ENCODE results near the gene MED1. TPM values are rescaled to one million over a fixed set of nuclear protein-coding genes. Genes with fewer than 3 reads are reported as not detected.
A peak's percentile ranks its signal among the peaks of the same experiment; 100 is the strongest.
"Not testable (repeated sequence)": the region's sequence is repeated elsewhere in the genome, so short reads cannot be mapped to it uniquely, and the experiment has no call there.

MED1 gene
- total RNA-seq, 1 experiment from 2014 or later, result 19.0 TPM

GRCh38 chr17:39400547-39401411 lies 50.3 kb downstream of the MED1 start:
- peak overlapping the region; percentile 88 for H3K4me3 ChIP-seq

DNA sequence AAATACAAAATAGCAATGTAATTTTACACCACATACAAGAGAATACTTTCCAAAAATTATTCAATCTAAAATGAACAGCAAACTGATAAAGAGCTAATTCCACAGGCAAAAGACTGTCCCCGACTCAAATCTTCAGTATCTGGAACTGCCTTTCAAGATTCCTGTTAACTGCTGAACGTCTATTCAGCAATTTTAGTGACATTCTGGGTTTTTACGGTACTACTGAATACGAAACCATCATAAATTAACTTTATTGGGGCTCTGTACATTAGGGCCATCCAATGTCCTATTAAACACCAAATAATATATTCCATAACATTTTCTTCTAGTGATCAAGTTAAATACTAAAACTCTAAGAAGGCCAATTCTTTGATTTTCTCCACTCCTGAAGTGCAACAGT lies 51.3 kb downstream of the MED1 start:
- Histone ChIP-seq H3K27me3 (no peaks in the 10 kb centered on the region), H3K9me3 (no peaks in the 10 kb centered on the region), H3K4me3 (peak overlapping the region; percentile 88)

More at GRCh38 chr17:39400547-39401411, 50.3 kb downstream of the MED1 start:
- no peaks in the 10 kb centered on the region for H3K27me3 ChIP-seq
- H3K9me3 ChIP-seq, result no peaks in the 10 kb centered on the region
- no peaks in the 10 kb centered on the region for H3K36me3 ChIP-seq
- peak; percentile 9 for DNase-seq

GRCh38 chr17:39393736-39394135 lies 57.3 kb downstream of the MED1 start:
- Histone ChIP-seq H3K9me3 (no peaks in the 10 kb centered on the region), H3K27me3 (no peaks in the 10 kb centered on the region), H3K4me3 (no peak overlapping the region), H3K36me3 (no peaks in the 10 kb centered on the region)
- DNase-seq, result no peak

More for the DNA sequence above, 51.3 kb downstream of the MED1 start:
- H3K36me3 ChIP-seq, result no peaks in the 10 kb centered on the region
- no peak for DNase-seq

DNA sequence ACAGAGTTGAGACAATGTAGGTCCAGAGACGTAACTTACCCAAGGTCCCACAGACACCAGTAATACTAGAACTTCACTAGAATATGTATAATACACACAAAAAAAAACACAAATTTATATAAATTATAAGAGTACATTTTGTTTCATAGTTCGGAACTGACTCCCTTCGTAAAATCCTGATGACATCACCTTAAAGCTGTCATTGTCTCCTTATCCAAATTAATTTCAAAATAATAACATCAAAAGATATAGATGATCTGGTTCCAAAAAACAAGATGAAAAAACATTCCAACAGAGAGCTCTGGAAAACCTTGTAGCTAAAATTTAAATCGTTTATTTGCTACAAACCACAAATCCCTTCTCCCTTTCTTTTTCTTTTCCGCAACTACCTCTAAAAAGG lies 59.6 kb downstream of the MED1 start:
- Histone ChIP-seq H3K4me3 (no peak overlapping the region), H3K36me3 (no peaks in the 10 kb centered on the region; the same call in 1 of the 2 replicates), H3K27me3 (no peaks in the 10 kb centered on the region), H3K9me3 (no peaks in the 10 kb centered on the region)
- no peak for DNase-seq

DNA sequence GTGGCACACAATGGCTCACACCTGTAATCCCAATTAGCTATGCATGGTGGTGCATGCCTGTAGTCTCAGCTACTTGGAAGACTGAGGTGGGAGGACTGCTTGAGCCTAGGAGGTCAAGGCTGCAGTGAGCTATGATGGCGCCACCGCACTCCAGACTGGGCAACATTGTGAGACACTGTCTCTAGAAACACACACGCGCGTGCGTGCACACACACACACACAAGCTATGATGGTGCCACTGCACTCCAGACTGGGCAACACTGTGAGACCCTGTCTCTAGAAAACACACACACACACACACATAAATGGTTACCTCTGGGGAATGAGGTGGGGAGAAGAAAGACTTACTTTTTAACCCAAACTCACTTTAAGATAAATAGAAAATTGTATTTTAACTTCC lies 66.0 kb downstream of the MED1 start:
- no peak for DNase-seq
- no peaks in the 10 kb centered on the region for H3K9me3 ChIP-seq
- no peaks in the 10 kb centered on the region for H3K27me3 ChIP-seq
- no peak overlapping the region for H3K4me3 ChIP-seq
- H3K36me3 ChIP-seq, result no peaks in the 10 kb centered on the region; the same call in 1 of the 2 replicates

DNA sequence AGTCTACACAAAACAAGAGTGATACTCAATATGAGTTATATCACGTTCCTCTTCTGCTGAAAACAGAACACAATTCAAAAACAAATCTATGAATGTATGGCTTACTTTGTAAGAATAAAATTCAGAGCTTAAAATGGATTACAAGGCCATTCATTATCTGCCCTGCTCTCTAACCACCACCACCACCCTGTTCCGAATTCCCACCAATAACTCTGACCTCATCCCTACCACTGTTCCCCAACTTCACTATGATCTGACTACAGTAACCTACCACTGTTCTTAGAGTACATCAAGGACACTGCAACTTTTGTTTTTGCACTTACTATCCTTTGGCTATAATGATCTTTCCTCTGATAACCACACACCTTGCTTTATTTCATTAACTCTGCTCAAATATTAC lies 70.9 kb downstream of the MED1 start:
- H3K9me3 ChIP-seq, result no peaks in the 10 kb centered on the region
- no peaks in the 10 kb centered on the region for H3K27me3 ChIP-seq
- no peak for DNase-seq
- no peaks in the 10 kb centered on the region; the same call in 1 of the 2 replicates for H3K36me3 ChIP-seq
- H3K4me3 ChIP-seq, result no peak overlapping the region

DNA sequence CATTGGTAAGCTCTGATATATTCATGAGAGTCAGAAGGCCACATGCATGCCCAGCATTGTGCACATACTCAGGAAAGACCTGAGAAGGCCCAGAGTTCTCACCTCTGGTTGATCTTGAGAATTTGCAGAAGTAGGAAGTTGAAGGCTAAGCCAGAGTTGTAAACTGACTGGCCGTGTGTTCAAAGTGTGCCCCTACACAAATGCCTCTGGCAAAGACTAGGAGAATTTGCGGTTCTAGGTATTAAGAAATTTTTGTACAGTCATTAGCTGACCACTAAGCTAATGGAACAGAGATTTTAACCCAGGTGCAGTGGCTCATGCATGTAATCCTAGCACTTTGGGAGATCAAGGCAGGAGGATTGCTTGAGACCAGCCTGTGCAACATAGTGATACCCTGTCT lies 74.6 kb downstream of the MED1 start:
- H3K4me3 ChIP-seq, result no peak overlapping the region
- no peaks in the 10 kb centered on the region for H3K9me3 ChIP-seq
- no peaks in the 10 kb centered on the region; the same call in 1 of the 2 replicates for H3K36me3 ChIP-seq
- H3K27me3 ChIP-seq, result no peaks in the 10 kb centered on the region
- no peak for DNase-seq

GRCh38 chr17:39367805-39368204 lies 83.3 kb downstream of the MED1 start:
- H3K9me3 ChIP-seq, H3K36me3 ChIP-seq, H3K4me3 ChIP-seq, H3K27me3 ChIP-seq: not testable (repeated sequence)
- peak; percentile 21 for DNase-seq

DNA sequence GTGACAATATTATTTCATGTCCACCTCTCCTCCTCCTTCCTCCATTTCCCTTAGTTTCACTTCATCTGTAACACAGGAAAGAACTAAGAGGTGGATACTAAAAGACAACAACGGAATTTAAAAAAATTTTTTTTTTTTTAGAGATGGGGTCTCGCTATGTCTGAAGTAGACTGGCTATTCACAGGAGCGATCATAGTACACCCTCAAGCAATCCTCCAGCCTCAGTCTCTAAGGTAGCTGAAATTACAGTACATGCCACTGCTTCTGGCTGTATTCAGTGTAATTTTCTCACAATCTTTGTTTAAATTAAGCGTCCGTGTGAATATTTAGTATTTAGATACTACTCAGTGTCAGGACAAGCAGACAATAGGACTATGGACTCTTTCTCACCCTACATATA lies 85.2 kb downstream of the MED1 start:
- peak overlapping the region; percentile 29 for H3K4me3 ChIP-seq
- no peaks in the 10 kb centered on the region for H3K36me3 ChIP-seq
- H3K27me3 ChIP-seq, result no peaks in the 10 kb centered on the region
- no peak for DNase-seq
- no peaks in the 10 kb centered on the region for H3K9me3 ChIP-seq

DNA sequence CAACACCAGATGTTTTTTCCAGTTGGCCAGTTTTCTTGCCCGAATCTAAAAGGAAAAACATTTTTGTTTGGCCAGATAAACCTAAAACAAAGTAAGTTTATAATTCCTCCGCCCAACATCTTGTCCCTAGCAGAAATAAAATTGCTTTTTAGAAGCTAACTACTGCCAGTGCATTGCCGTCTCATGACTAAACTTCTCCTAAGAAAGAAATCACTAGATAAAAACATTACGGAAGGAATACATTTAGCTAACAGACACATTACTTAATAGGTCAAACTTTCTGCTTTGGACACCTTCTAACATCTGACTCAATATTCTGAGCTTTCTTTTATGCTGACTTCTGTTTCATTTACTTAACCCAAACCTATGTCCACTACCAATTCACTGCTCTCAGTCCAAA lies 85.8 kb downstream of the MED1 start:
- no peaks in the 10 kb centered on the region for H3K36me3 ChIP-seq
- DNase-seq, result peak; percentile 23
- H3K27me3 ChIP-seq, result no peaks in the 10 kb centered on the region
- H3K4me3 ChIP-seq, result peak overlapping the region; percentile 29
- H3K9me3 ChIP-seq, result no peaks in the 10 kb centered on the region

DNA sequence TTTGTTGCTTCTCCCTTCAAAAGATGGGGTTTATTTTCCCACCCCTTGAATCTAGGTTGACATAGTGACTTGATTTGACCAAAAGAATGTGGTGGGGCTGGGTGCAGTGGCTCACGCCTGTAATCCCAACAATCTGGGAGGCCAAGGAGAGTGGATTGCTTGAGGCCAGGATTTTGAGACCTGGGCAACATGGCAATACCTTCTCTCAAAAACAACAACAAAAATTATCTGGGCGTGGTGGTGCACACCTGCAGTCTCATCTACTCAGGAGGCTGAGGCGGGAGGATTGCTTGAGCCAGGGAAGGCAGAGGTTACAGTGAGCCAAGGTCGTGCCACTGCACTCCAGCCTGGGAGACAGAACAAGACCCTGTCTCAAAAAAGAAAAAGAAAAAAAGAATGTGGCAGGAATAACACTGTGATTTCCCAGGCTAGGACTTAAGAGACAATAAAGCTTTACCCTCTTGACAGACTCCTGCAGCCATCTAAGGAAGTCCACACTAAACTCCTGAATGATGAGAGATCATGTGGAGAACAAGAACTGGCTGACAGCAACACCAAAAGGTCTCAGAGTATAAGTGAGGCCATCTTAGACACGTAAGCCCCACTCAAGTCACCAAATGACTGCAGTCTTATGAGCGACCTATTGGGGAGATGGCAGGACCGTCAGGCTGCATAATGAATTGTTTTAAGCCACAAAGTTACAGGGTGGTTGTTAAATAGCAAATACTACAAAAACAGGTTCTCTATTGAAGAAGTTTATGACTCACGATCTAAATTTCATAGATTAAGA lies 86.6 kb downstream of the MED1 start:
- H3K27me3 ChIP-seq, result no peaks in the 10 kb centered on the region
- H3K9me3 ChIP-seq, result no peaks in the 10 kb centered on the region
- no peaks in the 10 kb centered on the region for H3K36me3 ChIP-seq
- no peak for DNase-seq
- H3K4me3 ChIP-seq, result peak overlapping the region; percentile 29

GRCh38 chr17:39361064-39361463 lies 90.0 kb downstream of the MED1 start:
- H3K4me3 ChIP-seq, result no peak overlapping the region

DNA sequence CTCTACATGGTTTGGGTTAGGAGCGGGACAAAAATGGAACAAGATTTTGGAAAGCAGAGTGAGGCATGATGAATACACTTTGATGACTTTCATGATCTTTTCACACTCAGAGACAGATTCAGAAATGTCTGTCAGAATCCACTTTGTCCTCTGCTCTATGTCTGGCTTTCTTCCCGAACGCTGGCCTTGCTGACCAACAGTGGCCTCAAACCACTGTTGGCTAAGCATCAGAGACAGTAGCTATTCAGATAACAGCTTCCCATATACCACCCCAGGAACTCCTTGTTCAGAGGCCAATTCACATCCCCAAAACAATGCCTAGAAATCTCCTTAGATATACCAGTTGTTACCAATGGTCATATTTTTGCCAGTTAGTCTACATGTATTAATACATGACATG lies 90.5 kb downstream of the MED1 start:
- Histone ChIP-seq H3K36me3 (no peaks in the 10 kb centered on the region), H3K4me3 (no peak overlapping the region), H3K27me3 (no peaks in the 10 kb centered on the region), H3K9me3 (no peaks in the 10 kb centered on the region)
- no peak for DNase-seq

More at GRCh38 chr17:39361064-39361463, 90.0 kb downstream of the MED1 start:
- H3K27me3 ChIP-seq, result no peaks in the 10 kb centered on the region
- no peaks in the 10 kb centered on the region for H3K9me3 ChIP-seq
- H3K36me3 ChIP-seq, result no peaks in the 10 kb centered on the region
- DNase-seq, result no peak

DNA sequence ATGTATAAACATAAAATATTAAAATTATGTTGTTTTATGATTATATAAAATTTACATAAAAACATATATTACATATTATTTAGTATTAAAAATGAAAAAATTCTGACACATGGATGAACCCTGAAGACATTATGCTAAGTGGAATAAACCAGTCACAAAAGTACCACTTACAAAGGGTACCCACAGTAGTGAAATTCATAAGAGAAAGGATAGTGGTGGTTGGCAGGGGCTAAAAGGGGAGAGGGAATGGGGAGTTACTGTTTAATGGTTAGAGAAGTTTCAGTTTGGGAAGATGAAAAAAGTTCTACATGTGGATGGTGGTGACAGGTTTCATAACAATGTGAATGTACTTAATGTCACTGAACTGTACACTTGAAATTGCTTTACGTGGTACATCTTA lies 91.1 kb downstream of the MED1 start:
- no peaks in the 10 kb centered on the region for H3K27me3 ChIP-seq
- no peak overlapping the region for H3K4me3 ChIP-seq
- H3K36me3 ChIP-seq, result no peaks in the 10 kb centered on the region
- H3K9me3 ChIP-seq, result no peaks in the 10 kb centered on the region
- no peak for DNase-seq

DNA sequence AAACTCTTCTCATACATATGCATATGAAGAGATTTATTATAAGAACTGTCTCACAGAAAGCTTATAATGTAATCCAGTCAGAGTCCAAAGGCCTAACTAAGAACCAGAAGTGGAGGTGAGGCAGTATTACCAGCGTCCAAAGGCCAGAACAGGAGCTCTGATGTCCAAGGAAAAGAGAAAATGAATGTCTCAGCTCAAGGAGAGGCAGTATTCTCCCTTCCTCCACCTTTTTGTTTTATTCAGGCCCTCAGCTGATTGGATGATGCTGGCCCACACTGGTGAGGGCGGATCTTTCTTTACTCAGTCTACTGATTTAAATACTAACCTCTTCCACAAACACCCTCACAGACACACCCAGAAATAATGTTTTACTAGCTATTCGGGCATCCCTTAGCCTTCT lies 93.1 kb downstream of the MED1 start:
- Histone ChIP-seq H3K4me3 (no peak overlapping the region), H3K9me3 (0 out of 2 replicates have a peak, but pooled peaks cover 1% of the 10 kb centered on the region), H3K36me3 (no peaks in the 10 kb centered on the region), H3K27me3 (no peaks in the 10 kb centered on the region)
- DNase-seq, result no peak

DNA sequence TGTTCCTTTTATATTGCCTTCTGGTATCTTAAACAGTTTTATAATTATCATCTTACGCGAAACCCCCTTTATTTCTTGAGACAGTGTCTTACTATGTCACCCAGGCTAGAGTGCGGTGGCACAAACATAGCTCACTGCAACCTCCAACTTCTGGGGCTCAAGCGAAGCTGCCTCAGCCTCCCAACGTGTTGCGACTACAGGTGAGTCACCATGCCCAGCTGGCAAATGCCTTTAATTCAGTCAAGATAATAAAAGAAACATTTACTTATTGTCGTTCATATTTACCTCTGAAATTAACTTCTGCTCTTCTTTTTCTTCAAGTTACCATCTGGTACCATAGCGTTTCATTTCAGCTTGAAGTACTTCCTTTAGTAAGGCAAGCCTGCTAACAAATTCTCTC lies 93.6 kb downstream of the MED1 start:
- Histone ChIP-seq H3K36me3 (no peaks in the 10 kb centered on the region), H3K9me3 (0 out of 2 replicates have a peak, but pooled peaks cover 3% of the 10 kb centered on the region), H3K27me3 (no peaks in the 10 kb centered on the region), H3K4me3 (no peak overlapping the region)
- DNase-seq, result no peak

Measured in MG63 (cell line).